Measurements from ENCODE around the gene PI4KB.

- TF ChIP-seq, protein P1, sequence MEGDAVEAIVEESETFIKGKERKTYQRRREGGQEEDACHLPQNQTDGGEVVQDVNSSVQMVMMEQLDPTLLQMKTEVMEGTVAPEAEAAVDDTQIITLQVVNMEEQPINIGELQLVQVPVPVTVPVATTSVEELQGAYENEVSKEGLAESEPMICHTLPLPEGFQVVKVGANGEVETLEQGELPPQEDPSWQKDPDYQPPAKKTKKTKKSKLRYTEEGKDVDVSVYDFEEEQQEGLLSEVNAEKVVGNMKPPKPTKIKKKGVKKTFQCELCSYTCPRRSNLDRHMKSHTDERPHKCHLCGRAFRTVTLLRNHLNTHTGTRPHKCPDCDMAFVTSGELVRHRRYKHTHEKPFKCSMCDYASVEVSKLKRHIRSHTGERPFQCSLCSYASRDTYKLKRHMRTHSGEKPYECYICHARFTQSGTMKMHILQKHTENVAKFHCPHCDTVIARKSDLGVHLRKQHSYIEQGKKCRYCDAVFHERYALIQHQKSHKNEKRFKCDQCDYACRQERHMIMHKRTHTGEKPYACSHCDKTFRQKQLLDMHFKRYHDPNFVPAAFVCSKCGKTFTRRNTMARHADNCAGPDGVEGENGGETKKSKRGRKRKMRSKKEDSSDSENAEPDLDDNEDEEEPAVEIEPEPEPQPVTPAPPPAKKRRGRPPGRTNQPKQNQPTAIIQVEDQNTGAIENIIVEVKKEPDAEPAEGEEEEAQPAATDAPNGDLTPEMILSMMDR (optimal IDR thresholded peaks at IDR 0.05 in 1 of 3, IDR thresholded peaks at IDR 0.05 in 1 of 3, conservative IDR thresholded peaks at IDR 0.05 in 1 of 3; ENCODE audit: extremely low read depth in 1 of 3, insufficient read depth in 2 of 3, low read length in 3 of 3): no peak
- no peak for TF ChIP-seq EZH2 (IDR thresholded peaks at IDR 0.05; ENCODE audit: low read length)
Observed at GRCh38 chr1:151327903-151328674, 873 bp upstream of the PI4KB start.

Measured in keratinocyte (primary cell).